ENCODE data around the gene CCER1.
"Not testable (repeated sequence)": the region's sequence is repeated elsewhere in the genome, so short reads cannot be mapped to it uniquely, and the experiment has no call there.

CCER1 gene, protein sequence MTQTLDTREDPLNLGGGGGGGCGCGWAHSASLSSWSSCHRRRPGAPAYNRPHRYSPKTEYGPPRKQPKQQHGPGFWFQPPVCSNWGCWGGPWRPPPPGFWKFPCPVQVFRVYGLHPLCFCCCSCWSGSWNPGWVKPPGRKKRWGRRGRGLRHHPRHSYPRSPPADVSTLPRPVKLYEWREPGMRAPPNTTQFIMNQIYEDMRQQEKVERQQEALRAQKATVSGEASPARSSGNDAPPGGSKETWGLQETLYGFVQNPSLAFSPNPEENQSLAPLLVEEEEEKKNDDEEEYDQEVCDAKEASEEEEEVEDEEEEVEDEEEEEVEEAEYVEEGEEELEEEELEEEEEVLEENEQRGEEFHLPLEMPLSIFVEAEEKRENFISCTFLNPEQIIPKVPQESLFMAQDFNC

GRCh38 chr12:90954921-90955320 lies at the start of gene CCER1:
Gene CCER1 (minus strand): TSS chr12:90955176. CDS start chr12:90954742, 434 bp downstream.
- DNase-seq (ENCODE audit: low spot score): no peak

GRCh38 chr12:91003737-91004136 lies 48.8 kb upstream of the CCER1 start:
- no peak for DNase-seq (ENCODE audit: low spot score)

- no peak for DNase-seq (ENCODE audit: low spot score)
These were observed 46.3 kb upstream of the CCER1 start for GRCh38 chr12:91001306-91001705.

DNA sequence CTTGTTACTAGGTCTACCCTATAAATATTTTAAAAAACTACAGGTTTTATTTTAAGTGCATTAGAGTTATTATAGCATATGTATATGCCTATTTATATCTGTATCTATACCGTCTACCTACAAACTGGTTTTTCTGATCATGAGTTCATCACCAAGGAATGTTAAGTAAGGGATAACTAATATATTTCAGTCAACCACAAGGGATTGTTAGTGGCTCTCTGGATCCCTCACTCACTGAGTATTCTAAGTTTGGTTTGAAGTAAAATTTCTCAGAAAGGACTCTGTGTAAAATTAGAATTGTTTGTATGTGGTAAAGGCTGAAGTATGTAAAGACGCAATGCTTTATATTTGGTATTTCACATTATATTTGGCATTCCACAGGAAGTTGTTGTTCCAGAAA lies 45.0 kb upstream of the CCER1 start:
- DNase-seq (ENCODE audit: low spot score): no peak

- DNase-seq (ENCODE audit: low spot score): no peak
These were observed 44.6 kb upstream of the CCER1 start for GRCh38 chr12:90999527-90999926.

GRCh38 chr12:90995010-90995409 lies 40.0 kb upstream of the CCER1 start:
- no peak for DNase-seq (ENCODE audit: low spot score)

GRCh38 chr12:90991952-90992465 lies 37.0 kb upstream of the CCER1 start:
- DNase-seq (ENCODE audit: low spot score): peak; percentile 50

DNA sequence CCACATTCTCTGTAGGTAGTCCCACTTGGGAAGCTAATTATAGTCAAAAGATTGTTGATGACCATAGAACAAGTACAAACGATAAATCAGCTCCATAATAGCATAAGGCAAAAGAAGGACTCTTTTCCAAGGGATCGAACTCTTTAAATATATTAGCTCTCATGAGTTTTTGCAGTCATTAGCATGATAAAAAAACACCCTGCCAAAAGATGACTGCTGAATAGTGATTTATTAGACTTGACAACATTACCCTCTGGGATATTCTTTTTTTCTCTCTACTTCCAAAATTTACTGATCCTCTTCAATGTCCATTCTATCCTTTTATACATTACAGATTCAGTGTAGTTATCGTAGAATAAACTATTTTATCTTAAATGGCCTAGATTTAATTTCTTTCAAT lies 35.6 kb upstream of the CCER1 start:
- no peak for DNase-seq (ENCODE audit: low spot score)

- DNase-seq (ENCODE audit: low spot score): no peak
These were observed 34.7 kb upstream of the CCER1 start for GRCh38 chr12:90989686-90990111.

DNA sequence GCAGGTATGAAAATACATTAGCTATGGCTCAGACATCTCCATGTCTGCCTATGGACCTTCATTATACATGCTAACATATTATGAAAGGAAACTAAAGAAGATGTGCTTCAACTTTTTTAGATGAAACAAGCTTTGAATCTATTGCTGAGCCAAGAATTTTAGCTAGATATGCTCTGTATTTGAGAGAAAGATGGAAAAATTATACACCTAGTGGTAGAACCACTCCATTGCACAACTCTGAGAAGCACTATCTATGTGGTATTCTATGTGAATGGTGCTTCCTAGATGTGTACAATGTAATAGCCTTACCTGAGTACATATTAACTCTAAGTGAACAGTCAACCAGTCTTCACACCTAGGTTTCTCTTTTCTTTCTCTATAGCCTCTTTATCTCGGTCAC lies 32.5 kb upstream of the CCER1 start:
- DNase-seq (ENCODE audit: low spot score): no peak

DNA sequence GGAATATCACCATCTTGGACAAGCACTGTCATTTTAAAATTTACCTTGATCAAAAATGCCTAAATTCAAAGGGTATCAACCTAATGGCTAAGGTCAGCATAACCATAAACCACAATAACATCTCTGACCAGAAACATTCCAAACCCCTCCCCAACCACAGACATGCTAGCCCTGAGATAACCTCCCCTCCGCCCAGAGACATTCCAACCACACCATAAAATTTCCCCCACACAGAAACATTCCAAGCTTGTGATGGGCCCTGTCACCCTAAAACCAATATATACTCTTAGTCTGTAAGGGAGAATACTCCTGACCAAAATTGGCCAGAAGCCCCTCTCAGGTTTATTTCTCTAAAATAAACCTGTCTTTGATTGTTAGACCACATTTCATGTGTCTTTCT lies 32.1 kb upstream of the CCER1 start:
- DNase-seq (ENCODE audit: low spot score): no peak

- not testable (repeated sequence) for DNase-seq (ENCODE audit: low spot score)
These were observed 30.4 kb upstream of the CCER1 start for GRCh38 chr12:90985331-90985730.

DNA sequence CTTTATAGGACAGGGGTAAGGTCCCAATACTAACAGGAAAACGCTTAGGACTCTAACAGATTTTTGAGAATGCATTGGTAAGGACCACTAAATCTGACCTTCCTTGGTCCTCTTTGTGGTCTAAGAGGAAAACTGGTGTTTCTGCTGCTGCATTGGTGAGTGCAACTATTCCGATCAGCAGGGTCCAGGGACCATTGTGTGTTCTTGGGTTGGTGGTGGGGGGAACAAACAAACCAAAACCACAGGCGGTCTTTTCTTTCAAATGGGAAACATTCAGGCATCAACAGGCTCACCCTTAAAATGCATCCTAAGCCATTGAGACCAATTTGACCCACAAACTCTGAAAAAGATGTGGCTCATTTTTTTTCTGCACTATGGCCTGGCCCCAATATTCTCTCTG lies 29.1 kb upstream of the CCER1 start:
- no peak for DNase-seq (ENCODE audit: low spot score)

DNA sequence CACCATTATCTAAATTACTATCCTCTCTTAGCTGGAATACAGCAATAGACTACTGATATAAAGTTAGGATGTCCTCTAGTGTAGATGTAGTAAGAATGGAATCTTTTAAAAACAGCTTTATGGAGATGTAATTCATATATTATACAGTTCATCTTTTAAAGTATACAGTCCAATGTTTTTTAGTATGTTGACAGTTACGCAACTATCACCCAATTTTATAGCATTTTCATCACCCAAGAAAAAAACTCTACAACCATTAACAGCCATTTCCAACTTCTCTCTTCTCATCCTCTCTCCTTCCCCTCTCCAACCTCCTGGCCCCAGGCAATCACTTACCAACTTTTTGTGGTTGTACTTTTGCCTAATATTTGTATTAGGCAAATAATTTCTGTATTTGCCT lies 27.2 kb upstream of the CCER1 start:
- no peak for DNase-seq (ENCODE audit: low spot score)

- DNase-seq (ENCODE audit: low spot score): no peak
These were observed 25.0 kb upstream of the CCER1 start for GRCh38 chr12:90979951-90980350.

GRCh38 chr12:90979019-90979418 lies 24.0 kb upstream of the CCER1 start:
- no peak for DNase-seq (ENCODE audit: low spot score)

GRCh38 chr12:90978117-90978770 lies 23.3 kb upstream of the CCER1 start:
- DNase-seq (ENCODE audit: low spot score): peak; percentile 67

DNA sequence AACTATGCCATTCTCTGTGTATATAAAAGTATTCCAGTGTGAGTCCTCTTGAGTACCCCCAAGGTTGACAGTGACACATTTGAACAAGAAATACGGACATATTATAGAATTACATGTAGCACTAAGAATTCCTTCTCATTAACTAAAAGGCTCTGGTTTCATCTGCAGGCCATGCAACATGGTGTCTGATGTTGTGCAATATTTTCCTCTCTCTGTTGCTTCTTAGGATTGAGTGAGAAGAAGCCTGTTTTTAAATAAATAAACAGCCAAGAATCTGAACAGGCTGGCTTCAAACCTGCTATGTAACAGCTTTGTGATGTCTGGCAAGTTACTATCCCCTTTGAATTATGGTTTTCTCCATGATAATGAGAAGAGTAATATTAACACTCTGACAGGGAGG lies 22.2 kb upstream of the CCER1 start:
- no peak for DNase-seq (ENCODE audit: low spot score)

DNA sequence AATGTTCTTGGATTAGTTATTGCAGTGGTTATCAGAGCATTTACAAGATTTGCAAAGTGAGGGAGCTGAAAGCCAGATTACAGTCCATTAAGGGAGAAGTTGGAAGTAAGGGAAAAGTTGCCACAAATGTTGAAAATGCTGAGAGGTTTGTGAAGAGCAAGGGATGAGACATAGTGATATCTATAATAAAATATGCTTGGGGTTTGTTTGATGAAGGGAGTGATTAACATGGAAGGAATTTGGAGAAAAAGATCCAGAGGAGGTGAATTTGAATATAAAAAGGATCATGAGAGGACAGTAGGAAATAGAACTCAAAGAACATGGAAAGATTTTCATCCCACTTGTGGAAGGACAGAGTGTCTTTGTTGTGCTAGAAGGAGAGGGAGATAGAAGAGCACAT lies 19.3 kb upstream of the CCER1 start:
- DNase-seq (ENCODE audit: low spot score): no peak

DNA sequence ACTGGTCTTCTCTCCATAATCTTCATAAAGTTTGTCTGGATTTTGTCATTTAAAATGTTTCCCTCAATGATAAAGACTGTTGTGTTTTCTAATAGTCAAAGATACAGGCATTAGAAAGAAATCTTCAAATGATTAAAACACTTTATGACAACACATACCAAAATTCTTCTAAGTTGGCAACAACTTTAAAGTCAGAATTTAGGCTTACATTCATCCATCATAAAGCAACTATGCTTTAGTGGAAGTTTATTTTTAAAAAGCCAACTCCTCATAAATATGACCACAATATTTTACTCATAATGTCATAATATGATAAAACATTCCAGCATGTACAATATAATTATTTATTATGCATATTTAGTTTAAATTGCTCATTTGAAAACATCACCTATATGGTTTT lies 17.2 kb upstream of the CCER1 start:
- no peak for DNase-seq (ENCODE audit: low spot score)

GRCh38 chr12:90970911-90971310 lies 15.9 kb upstream of the CCER1 start:
- DNase-seq (ENCODE audit: low spot score): no peak

DNA sequence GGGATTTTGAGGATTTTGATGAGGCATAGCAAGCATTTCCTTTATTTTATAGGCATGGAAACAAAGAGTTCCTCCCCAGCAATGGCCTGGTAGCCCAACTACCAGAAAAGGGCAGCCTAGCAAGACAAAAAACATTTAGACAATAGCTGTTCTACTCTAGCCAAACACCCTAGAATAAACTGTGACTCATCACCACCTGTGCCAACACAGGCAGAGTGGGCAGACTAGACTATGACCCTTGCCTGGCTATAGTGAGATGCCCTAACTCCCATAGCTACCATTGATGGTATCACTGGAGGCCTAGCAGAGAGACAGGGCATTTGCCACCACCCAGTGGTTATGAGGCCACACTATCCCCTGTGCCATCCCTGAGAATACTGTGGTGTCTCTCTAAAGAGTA lies 15.5 kb upstream of the CCER1 start:
- no peak for DNase-seq (ENCODE audit: low spot score)

DNA sequence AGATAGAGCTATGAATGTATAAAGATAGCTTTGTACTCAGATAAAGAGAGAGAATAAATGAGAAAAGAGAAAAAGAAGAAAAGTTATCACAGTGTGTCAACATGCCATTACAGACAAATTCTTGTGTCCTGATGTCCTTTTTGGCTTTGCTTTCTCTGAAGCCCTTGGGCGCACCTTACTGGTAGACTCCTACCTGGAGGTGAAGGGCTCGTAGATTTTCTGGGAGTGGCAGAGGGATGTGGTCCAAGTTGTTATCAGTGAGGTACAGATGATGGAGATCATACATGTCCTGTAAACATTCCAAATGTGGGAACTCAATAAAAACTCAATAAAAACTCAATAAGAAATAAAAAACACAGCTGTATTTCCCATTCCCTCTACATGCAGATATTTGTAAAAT lies 14.9 kb upstream of the CCER1 start:
- no peak for DNase-seq (ENCODE audit: low spot score)
